ENCODE results near the gene GAB1. TPM values are rescaled to one million over a fixed set of nuclear protein-coding genes. Genes with fewer than 3 reads are reported as not detected.

The GAB1 gene
- total RNA-seq, 1 experiment from 2014 or later: 15.3 TPM

DNA sequence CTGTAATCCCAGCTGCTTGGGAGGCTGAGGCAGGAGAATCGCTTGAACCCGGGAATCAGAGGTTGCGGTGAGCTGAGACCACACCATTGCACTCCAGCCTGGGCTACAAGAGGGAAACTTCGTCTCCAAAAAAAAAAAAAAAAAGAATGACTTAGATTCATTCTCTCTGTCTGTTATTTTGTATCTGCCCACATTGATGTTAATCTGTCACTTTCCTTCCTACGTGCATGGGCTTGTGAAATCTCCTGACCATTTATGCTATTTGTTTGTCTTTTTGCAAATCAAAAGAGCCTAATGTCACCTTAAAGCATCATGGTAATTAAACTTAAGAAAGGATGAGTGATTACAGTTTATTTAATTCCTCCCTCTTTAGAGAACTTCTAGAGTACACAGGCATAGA lies 27.4 kb downstream of the GAB1 start:
- Histone ChIP-seq H4K20me1 (ENCODE audit: control insufficient read depth, insufficient read depth, insufficient read length) (no peaks in the 10 kb centered on the region), H4K8ac (replicated peaks; ENCODE audit: insufficient read length, low read depth, low read length) (no peak overlapping the region), H3K18ac (ENCODE audit: insufficient read length, low read depth, low read length) (no peak overlapping the region), H2BK120ac (ENCODE audit: low read depth, low read length, poor library complexity, severe bottlenecking) (no peak overlapping the region), H3K23me2 (ENCODE audit: insufficient read length, low read depth, low read length, poor library complexity, severe bottlenecking) (no peaks in the 10 kb centered on the region), H2AK5ac (ENCODE audit: insufficient read length, low read length) (no peak overlapping the region), H4K91ac (ENCODE audit: insufficient read length, low read depth, low read length) (no peak overlapping the region), H3K23ac (ENCODE audit: insufficient read length, low read depth, low read length) (no peak overlapping the region), H2AFZ (ENCODE audit: low read length) (no peak overlapping the region), H4K5ac (ENCODE audit: insufficient read length, low read depth, low read length) (no peak overlapping the region), H3T11ph (ENCODE audit: low read length) (no peak overlapping the region), H3K27me3 (ENCODE audit: insufficient read depth, low read length) (no peaks in the 10 kb centered on the region), H2BK5ac (ENCODE audit: insufficient read length, low read length) (no peak overlapping the region), H2BK12ac (ENCODE audit: insufficient read length, low read depth, low read length) (no peak overlapping the region), H2BK15ac (ENCODE audit: low read depth, low read length) (no peak overlapping the region), H3K14ac (ENCODE audit: insufficient read depth, low read length) (no peak overlapping the region), H3K9ac (ENCODE audit: extremely low read depth, insufficient read length, low read length) (no peak overlapping the region), H3K9me3 (ENCODE audit: control insufficient read depth, low read depth, low read length) (no peaks in the 10 kb centered on the region), H3K4me2 (ENCODE audit: insufficient read depth, insufficient read length, low read length) (no peak overlapping the region), H3K79me2 (ENCODE audit: insufficient read depth, low read length) (no peaks in the 10 kb centered on the region; the same call in 1 of the 2 replicates), H3K27ac (ENCODE audit: insufficient read length, low read depth, low read length) (no peak overlapping the region), H3K79me1 (ENCODE audit: insufficient read depth, low read depth, low read length, poor library complexity, severe bottlenecking) (no peaks in the 10 kb centered on the region), H3K4me1 (ENCODE audit: insufficient read depth, low read length) (peaks cover 9% of the 10 kb centered on the region; the same call in 1 of the 2 replicates), H3K4ac (ENCODE audit: low read depth, low read length) (no peak overlapping the region), H3K56ac (ENCODE audit: insufficient read length, low read depth, low read length) (no peak overlapping the region), H2BK20ac (ENCODE audit: low read depth, low read length, poor library complexity, severe bottlenecking) (no peak overlapping the region)
- H3K27me3 Mint-ChIP-seq (ENCODE audit: low read depth): no peaks in the 10 kb centered on the region
- peak overlapping the region in 2 of 3 experiments; percentile 62 to 68; a peak in 3 of 7 replicates for H3K27ac Mint-ChIP-seq
- DNase-seq: no peak
- TF ChIP-seq, protein P1, sequence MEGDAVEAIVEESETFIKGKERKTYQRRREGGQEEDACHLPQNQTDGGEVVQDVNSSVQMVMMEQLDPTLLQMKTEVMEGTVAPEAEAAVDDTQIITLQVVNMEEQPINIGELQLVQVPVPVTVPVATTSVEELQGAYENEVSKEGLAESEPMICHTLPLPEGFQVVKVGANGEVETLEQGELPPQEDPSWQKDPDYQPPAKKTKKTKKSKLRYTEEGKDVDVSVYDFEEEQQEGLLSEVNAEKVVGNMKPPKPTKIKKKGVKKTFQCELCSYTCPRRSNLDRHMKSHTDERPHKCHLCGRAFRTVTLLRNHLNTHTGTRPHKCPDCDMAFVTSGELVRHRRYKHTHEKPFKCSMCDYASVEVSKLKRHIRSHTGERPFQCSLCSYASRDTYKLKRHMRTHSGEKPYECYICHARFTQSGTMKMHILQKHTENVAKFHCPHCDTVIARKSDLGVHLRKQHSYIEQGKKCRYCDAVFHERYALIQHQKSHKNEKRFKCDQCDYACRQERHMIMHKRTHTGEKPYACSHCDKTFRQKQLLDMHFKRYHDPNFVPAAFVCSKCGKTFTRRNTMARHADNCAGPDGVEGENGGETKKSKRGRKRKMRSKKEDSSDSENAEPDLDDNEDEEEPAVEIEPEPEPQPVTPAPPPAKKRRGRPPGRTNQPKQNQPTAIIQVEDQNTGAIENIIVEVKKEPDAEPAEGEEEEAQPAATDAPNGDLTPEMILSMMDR (conservative IDR thresholded peaks at IDR 0.05): no peak
- no peak overlapping the region for H3K4me3 Mint-ChIP-seq
- H3K4me1 Mint-ChIP-seq: peaks cover 35 to 40% of the 10 kb centered on the region in 2 experiments
- H3K36me3 Mint-ChIP-seq (ENCODE audit: insufficient read depth in 1 of 3, low read depth in 3 of 3): peaks cover 0 to 3% (median 2%) of the 10 kb centered on the region in 3 experiments; a peak in 2 of 7 replicates
- no peaks in the 10 kb centered on the region for H3K9me3 Mint-ChIP-seq
- no CpG with 5 or more reads among the region's 5 CpGs for WGBS (ENCODE audit: extremely low coverage, insufficient read length, low lambda C conversion rate)
